Mucosa of descending colon (tissue), 3 donors: ENCODE measurements around the gene FNDC3B. TPM values are rescaled to one million over a fixed set of nuclear protein-coding genes. Genes with fewer than 3 reads are reported as not detected.
A peak's percentile ranks its signal among the peaks of the same experiment; 100 is the strongest.

Experiments
- ATAC-seq: fragments of 200-7000 bp; cut with Tn5 transposase; one replicate; pipeline ENCODE4 v1.9.1; 2020; ENCODE audit warnings: mild to moderate bottlenecking, moderate library complexity
- DNase-seq, 3 donors: peaks; one replicate each; pipeline ENCODE4 v3.0.0-alpha.2; 2020
- H3K36me3 ChIP-seq: fragments of 200-600 bp; one replicate; pipeline ENCODE4 v1.8.0; 2021; ENCODE audit warnings: low read depth, mild to moderate bottlenecking
- H3K4me1 ChIP-seq: fragments of 200-600 bp; one replicate; pipeline ENCODE4 v1.8.0; 2021; ENCODE audit warnings: low read depth, mild to moderate bottlenecking
- H3K4me3 ChIP-seq: fragments of 200-600 bp; one replicate; pipeline ENCODE4 v1.8.0; 2021; ENCODE audit warnings: mild to moderate bottlenecking
- H3K9me3 ChIP-seq: fragments of 200-600 bp; one replicate; pipeline ENCODE4 v1.8.0; 2021; ENCODE audit warnings: mild to moderate bottlenecking
- CTCF ChIP-seq: fragments of 200-600 bp; IDR thresholded peaks from one replicate; pipeline ENCODE4 v1.8.0; 2022; ENCODE audit warnings: antibody characterized with exemption, mild to moderate bottlenecking
- intact Hi-C, 2 donors: fragments of 100-400 bp; cut with DNase I in 1 of 2; cut with micrococcal nuclease in 1 of 2; formaldehyde crosslinking; loops; one replicate each; pipeline versions ENCODE4 v1.11.0 to v1.11.1; 2022; cut with DNase I, micrococcal nuclease
- total RNA-seq, 3 donors: library from RNA; stranded (reverse); fragmentation: NEBNext Ultra II Directional in 2 of 3; extraction: Animal tissue kit (Norgen Biotek cat#: 25700) in 2 of 3; gene quantifications; one replicate each; pipeline versions ENCODE4 v1.2.1 to v1.2.4, GENCODE V29; 2021 to 2023
- donor health status: DM: no; HTN: no; CAD: no; lungs with moderate emphysema.
- donor health status: DM: no; HTN: no; CAD: no.
- donor health status: DM: no; HTN: yes; CAD: no.

The FNDC3B gene
- total RNA-seq, 3 donors from 2014 or later = 107 to 132 (median 126) TPM

- DNase-seq (no peak), ATAC-seq (no peak)
- no peaks in the 10 kb centered on the region for H3K36me3 ChIP-seq
- intact Hi-C loops = no loop called here
- peaks cover 31% of the 10 kb centered on the region for H3K4me1 ChIP-seq
- no peaks in the 10 kb centered on the region for H3K9me3 ChIP-seq
- no peak overlapping the region for H3K4me3 ChIP-seq
- TF ChIP-seq CTCF = no peak
These were observed 61.7 kb downstream of the FNDC3B start for GRCh38 chr3:172101107-172101506.

- H3K9me3 ChIP-seq = no peaks in the 10 kb centered on the region
- intact Hi-C loops = no loop called here
- ATAC-seq (peak; percentile 69), DNase-seq (peak; percentile 38 to 60 (median 43))
- no peak overlapping the region for H3K4me3 ChIP-seq
- TF ChIP-seq CTCF = no peak
- peaks cover 21% of the 10 kb centered on the region for H3K4me1 ChIP-seq
- no peaks in the 10 kb centered on the region for H3K36me3 ChIP-seq
These were observed 62.9 kb downstream of the FNDC3B start for GRCh38 chr3:172102123-172102882.

- Histone ChIP-seq H3K36me3 (no peaks in the 10 kb centered on the region), H3K4me1 (peaks cover 25% of the 10 kb centered on the region), H3K9me3 (no peaks in the 10 kb centered on the region), H3K4me3 (no peak overlapping the region)
- ATAC-seq (peak; percentile 24), DNase-seq (no peak)
- intact Hi-C loops = no loop called here
- TF ChIP-seq CTCF = no peak
These were observed 63.5 kb downstream of the FNDC3B start for GRCh38 chr3:172102883-172103310.

GRCh38 chr3:172103724-172104123, 64.3 kb downstream of the FNDC3B start:
- TF ChIP-seq CTCF = no peak
- no peaks in the 10 kb centered on the region for H3K36me3 ChIP-seq
- peaks cover 19% of the 10 kb centered on the region for H3K4me1 ChIP-seq
- DNase-seq (no peak), ATAC-seq (no peak)
- no peak overlapping the region for H3K4me3 ChIP-seq
- intact Hi-C loops = no loop called here
- H3K9me3 ChIP-seq = no peaks in the 10 kb centered on the region

- H3K9me3 ChIP-seq = no peaks in the 10 kb centered on the region
- ATAC-seq (peak; percentile 16), DNase-seq (no peak)
- peaks cover 16% of the 10 kb centered on the region for H3K4me1 ChIP-seq
- TF ChIP-seq CTCF = no peak
- H3K36me3 ChIP-seq = no peaks in the 10 kb centered on the region
- intact Hi-C loops = no loop called here
- no peak overlapping the region for H3K4me3 ChIP-seq
These were observed 65.2 kb downstream of the FNDC3B start for GRCh38 chr3:172104471-172105072.
